ENCODE measurements around the gene FSIP2. TPM values are rescaled to one million over a fixed set of nuclear protein-coding genes. Genes with fewer than 3 reads are reported as not detected.

FSIP2 gene
- total RNA-seq, 1 donor from 2014 or later, result 0.35 TPM

DNA sequence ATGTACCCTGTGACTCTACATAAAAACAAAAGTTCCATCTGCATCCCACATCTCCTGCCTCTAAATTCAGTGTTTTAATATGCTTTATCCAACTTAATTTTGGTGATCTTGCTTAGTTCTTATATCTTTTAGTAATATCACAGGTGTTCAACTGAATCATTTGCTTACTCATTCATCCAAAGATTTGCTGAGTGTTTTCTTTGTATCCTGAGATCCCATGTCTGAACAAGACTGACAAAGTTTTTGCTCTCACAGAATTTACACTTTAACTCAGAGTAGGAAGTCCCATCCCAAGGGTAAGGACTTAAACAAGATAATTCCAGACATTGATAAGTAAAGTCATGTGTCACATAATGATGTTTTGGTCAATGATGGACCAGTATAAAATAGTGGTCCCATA is 87.0 kb downstream of the FSIP2 start:
- H3K4me3 ChIP-seq (ENCODE audit: low read depth, low read length), result no peak overlapping the region
- TF ChIP-seq, protein P1, sequence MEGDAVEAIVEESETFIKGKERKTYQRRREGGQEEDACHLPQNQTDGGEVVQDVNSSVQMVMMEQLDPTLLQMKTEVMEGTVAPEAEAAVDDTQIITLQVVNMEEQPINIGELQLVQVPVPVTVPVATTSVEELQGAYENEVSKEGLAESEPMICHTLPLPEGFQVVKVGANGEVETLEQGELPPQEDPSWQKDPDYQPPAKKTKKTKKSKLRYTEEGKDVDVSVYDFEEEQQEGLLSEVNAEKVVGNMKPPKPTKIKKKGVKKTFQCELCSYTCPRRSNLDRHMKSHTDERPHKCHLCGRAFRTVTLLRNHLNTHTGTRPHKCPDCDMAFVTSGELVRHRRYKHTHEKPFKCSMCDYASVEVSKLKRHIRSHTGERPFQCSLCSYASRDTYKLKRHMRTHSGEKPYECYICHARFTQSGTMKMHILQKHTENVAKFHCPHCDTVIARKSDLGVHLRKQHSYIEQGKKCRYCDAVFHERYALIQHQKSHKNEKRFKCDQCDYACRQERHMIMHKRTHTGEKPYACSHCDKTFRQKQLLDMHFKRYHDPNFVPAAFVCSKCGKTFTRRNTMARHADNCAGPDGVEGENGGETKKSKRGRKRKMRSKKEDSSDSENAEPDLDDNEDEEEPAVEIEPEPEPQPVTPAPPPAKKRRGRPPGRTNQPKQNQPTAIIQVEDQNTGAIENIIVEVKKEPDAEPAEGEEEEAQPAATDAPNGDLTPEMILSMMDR (conservative IDR thresholded peaks at IDR 0.05; ENCODE audit: low read depth, low read length), result no peak
- no peak for DNase-seq (ENCODE audit: low read depth)

DNA sequence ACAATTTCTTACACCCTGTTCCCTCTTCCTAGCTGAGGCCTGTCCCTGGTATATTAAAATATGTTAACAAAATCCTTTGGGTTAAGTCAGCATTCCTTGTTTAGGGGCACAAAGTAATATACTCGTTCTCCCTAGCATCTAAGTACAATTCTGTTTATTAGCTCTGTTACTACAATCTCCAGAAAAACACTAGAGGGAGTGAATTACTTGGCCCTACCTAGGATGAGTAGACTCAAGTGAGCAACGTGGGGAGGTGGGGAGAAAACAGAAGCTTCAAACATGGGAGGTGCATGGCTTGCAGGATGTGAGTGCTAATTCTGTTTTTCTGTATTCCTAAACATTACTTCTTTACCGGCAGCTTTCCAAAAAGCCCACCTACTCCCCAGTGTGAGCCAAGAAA is 89.7 kb downstream of the FSIP2 start:
- H3K4me3 ChIP-seq (ENCODE audit: low read depth, low read length), result no peak overlapping the region
- no peak for DNase-seq (ENCODE audit: low read depth)
- TF ChIP-seq, protein P1 (conservative IDR thresholded peaks at IDR 0.05; ENCODE audit: low read depth, low read length), result no peak

GRCh38 chr2:185833864-185834263 is 95.3 kb downstream of the FSIP2 start:
- no peak for DNase-seq (ENCODE audit: low read depth)
- TF ChIP-seq, protein P1 (conservative IDR thresholded peaks at IDR 0.05; ENCODE audit: low read depth, low read length), result no peak
- no peak overlapping the region for H3K4me3 ChIP-seq (ENCODE audit: low read depth, low read length)

DNA sequence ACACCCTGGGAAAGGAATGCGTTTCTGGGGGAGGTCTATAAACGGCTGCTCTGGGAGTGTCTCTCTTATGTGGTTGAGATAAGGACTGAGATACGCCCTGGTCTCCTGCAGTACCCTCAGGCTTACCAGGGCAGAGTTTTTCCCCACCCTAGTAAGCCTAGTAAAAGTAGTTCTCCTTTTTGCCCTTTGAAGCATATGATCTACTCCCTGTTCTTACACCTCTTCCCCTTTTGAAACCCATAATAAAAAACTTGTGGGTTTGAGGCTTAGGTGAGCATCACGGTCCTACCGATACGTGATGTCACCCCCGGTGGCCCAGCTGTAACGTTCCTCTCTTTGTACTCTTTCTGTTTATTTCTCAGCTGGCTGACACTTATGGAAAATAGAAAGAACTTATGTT is 97.4 kb downstream of the FSIP2 start:
- no peak overlapping the region for H3K4me3 ChIP-seq (ENCODE audit: low read depth, low read length)
- DNase-seq (ENCODE audit: low read depth), result no peak
- TF ChIP-seq, protein P1 (conservative IDR thresholded peaks at IDR 0.05; ENCODE audit: low read depth, low read length), result no peak

DNA sequence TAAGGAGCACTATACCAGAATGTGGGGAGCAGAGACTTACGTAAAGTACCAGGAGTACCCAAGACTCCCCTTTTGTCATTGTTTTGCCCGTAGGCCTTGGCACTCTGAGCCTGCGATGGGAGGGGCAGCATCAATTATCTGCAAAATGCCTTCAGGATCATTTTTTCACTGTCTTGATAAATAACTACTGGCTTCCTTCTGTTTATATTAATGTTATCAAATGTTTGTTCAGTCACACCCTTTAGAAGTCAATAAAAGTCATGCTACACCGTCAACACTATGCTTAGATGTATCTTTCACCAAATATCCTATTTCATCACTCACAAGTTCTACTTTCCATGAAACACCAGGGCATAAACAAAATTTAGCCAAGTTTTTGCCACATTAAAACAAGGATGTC is 116.3 kb downstream of the FSIP2 start:
- no peak overlapping the region for H3K4me3 ChIP-seq (ENCODE audit: low read depth, low read length)
- no peak for DNase-seq (ENCODE audit: low read depth)
- TF ChIP-seq, protein P1 (conservative IDR thresholded peaks at IDR 0.05; ENCODE audit: low read depth, low read length), result no peak

GRCh38 chr2:185857691-185858090 is 119.1 kb downstream of the FSIP2 start:
- DNase-seq (ENCODE audit: low read depth), result peak; percentile 64
- TF ChIP-seq, protein P1 (conservative IDR thresholded peaks at IDR 0.05; ENCODE audit: low read depth, low read length), result no peak
- no peak overlapping the region for H3K4me3 ChIP-seq (ENCODE audit: low read depth, low read length)

DNA sequence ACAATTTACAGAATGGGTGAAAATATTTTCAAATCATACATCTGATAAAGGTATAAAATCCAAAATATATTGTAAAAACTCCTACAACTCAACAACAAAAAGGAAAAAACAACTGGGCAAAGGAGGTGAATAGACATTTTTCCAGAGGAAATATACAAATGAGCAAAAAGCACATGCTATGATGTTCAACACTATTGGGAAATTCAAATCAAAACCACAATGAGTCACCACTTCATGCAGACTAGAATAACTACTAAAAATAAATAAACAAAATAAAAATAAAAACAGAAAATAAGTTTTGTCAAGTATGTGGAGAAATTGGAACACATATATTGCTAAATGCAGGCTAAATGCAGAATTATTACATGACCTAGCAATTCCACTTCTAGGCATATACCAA is 120.9 kb downstream of the FSIP2 start:
- TF ChIP-seq, protein P1 (conservative IDR thresholded peaks at IDR 0.05; ENCODE audit: low read depth, low read length), result no peak
- DNase-seq (ENCODE audit: low read depth), result no peak
- no peak overlapping the region for H3K4me3 ChIP-seq (ENCODE audit: low read depth, low read length)

Data from epithelial cell of proximal tubule (primary cell).